ENCODE measurements around the gene NPC1.

The NPC1 gene

DNA sequence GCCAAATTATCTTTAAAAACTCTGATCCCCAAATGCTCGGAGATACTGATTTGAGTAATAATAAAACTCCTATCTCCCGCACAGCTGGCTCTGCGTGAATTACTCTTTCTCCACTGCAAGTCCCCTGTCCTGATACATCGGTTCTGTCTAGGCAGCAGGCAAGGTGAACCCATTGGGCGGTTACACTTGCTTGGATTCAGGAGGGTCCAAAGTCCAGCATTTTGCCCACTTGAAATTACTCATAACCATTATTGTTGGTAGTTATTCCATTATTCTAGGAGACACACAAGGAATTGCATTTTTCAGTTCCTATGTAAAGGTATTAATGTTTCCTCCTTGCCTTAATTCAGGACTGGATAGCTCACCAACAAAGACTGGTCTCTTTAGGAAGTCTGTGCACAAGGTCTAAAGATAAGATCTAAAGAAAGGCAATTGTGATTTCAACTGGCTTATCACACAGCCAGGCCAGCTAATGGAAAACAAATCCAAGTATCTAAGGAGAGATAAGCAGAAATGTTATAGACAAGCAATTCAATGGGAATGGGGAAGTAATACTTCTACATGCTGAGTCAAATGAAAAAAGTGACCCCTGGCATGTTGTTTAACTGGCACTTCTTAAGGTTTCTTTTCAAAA, 23.2 kb upstream of the NPC1 start:
- Histone ChIP-seq H3K9me3 (ENCODE audit: control insufficient read depth, low read length) (no peaks in the 10 kb centered on the region), H3K27ac (ENCODE audit: insufficient read depth, low read length, poor library complexity, severe bottlenecking) (no peak overlapping the region), H3K27me3 (replicated peaks; ENCODE audit: control insufficient read depth, insufficient read depth, low read length, poor library complexity, severe bottlenecking) (no peaks in the 10 kb centered on the region), H3K4me3 (ENCODE audit: insufficient read depth, low read depth, low read length, poor library complexity, severe bottlenecking) (no peak overlapping the region), H3K36me3 (ENCODE audit: control insufficient read depth, insufficient read depth, low read length) (no peaks in the 10 kb centered on the region), H3K4me1 (ENCODE audit: control insufficient read depth, insufficient read depth, low read length, poor library complexity, severe bottlenecking) (no peaks in the 10 kb centered on the region)
- DNase-seq, result no peak

GRCh38 chr18:23608211-23608610, 21.9 kb upstream of the NPC1 start:
- Histone ChIP-seq H3K27me3 (replicated peaks; ENCODE audit: control insufficient read depth, insufficient read depth, low read length, poor library complexity, severe bottlenecking) (no peaks in the 10 kb centered on the region), H3K9me3 (ENCODE audit: control insufficient read depth, low read length) (no peaks in the 10 kb centered on the region), H3K4me1 (ENCODE audit: control insufficient read depth, insufficient read depth, low read length, poor library complexity, severe bottlenecking) (no peaks in the 10 kb centered on the region), H3K27ac (ENCODE audit: insufficient read depth, low read length, poor library complexity, severe bottlenecking) (no peak overlapping the region), H3K36me3 (ENCODE audit: control insufficient read depth, insufficient read depth, low read length) (no peaks in the 10 kb centered on the region), H3K4me3 (ENCODE audit: insufficient read depth, low read depth, low read length, poor library complexity, severe bottlenecking) (no peak overlapping the region)
- DNase-seq, result no peak

DNA sequence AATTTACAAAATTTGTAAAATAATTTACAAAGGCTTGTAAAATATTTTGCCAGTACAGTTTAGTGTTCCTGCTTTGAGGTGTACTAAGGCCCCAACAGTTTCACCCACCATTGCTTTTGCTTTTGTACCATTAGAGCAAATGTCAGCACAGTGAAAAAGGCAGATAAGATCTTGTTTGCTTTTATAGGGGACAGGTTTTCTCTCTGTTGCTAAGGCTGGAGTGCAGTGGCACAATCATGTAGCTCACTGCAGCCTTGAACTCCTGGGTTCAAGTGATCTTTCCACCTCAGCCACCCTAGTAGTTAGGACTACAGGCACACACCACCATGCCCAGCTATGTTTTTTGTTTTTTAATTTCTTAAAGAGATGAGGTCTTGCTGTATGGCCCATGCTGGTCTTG, 19.6 kb upstream of the NPC1 start:
- Histone ChIP-seq H3K36me3 (ENCODE audit: control insufficient read depth, insufficient read depth, low read length) (no peaks in the 10 kb centered on the region), H3K4me1 (ENCODE audit: control insufficient read depth, insufficient read depth, low read length, poor library complexity, severe bottlenecking) (no peaks in the 10 kb centered on the region), H3K27ac (ENCODE audit: insufficient read depth, low read length, poor library complexity, severe bottlenecking) (no peak overlapping the region), H3K9me3 (ENCODE audit: control insufficient read depth, low read length) (no peaks in the 10 kb centered on the region), H3K4me3 (ENCODE audit: insufficient read depth, low read depth, low read length, poor library complexity, severe bottlenecking) (no peak overlapping the region), H3K27me3 (replicated peaks; ENCODE audit: control insufficient read depth, insufficient read depth, low read length, poor library complexity, severe bottlenecking) (no peaks in the 10 kb centered on the region)
- no peak for DNase-seq

DNA sequence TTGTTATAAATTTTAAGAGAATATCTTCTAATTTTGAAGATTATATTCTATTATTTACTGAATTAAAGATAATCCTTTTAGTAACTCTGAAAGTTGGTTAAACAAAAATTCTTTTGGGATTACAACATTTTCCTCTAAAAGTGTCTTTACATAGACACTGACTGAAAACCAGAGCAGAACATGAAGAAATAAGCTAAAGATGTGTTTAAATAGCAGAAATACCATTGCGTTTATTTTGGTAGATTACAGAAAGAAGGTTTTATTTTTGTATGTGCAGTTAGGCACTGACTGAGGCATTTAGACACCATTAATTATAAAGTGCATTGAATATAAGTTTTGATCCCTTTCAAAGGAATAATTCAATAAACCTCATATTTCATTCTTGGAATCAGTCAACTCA, 13.5 kb upstream of the NPC1 start:
- Histone ChIP-seq H3K9me3 (ENCODE audit: control insufficient read depth, low read length) (no peaks in the 10 kb centered on the region), H3K27me3 (replicated peaks; ENCODE audit: control insufficient read depth, insufficient read depth, low read length, poor library complexity, severe bottlenecking) (no peaks in the 10 kb centered on the region)
- no peak for DNase-seq

GRCh38 chr18:23596183-23596582, 9.9 kb upstream of the NPC1 start:
- no peaks in the 10 kb centered on the region for H3K27me3 ChIP-seq (replicated peaks; ENCODE audit: control insufficient read depth, insufficient read depth, low read length, poor library complexity, severe bottlenecking)
- no peak overlapping the region for H3K4me3 ChIP-seq (ENCODE audit: insufficient read depth, low read depth, low read length, poor library complexity, severe bottlenecking)
- no peak overlapping the region for H3K27ac ChIP-seq (ENCODE audit: insufficient read depth, low read length, poor library complexity, severe bottlenecking)
- DNase-seq, result no peak
- H3K36me3 ChIP-seq (ENCODE audit: control insufficient read depth, insufficient read depth, low read length), result no peaks in the 10 kb centered on the region
- H3K9me3 ChIP-seq (ENCODE audit: control insufficient read depth, low read length), result no peaks in the 10 kb centered on the region
- no peaks in the 10 kb centered on the region for H3K4me1 ChIP-seq (ENCODE audit: control insufficient read depth, insufficient read depth, low read length, poor library complexity, severe bottlenecking)

More for the DNA sequence above, 13.5 kb upstream of the NPC1 start:
- H3K36me3 ChIP-seq (ENCODE audit: control insufficient read depth, insufficient read depth, low read length), result no peaks in the 10 kb centered on the region
- no peak overlapping the region for H3K27ac ChIP-seq (ENCODE audit: insufficient read depth, low read length, poor library complexity, severe bottlenecking)
- no peak overlapping the region for H3K4me3 ChIP-seq (ENCODE audit: insufficient read depth, low read depth, low read length, poor library complexity, severe bottlenecking)
- no peaks in the 10 kb centered on the region for H3K4me1 ChIP-seq (ENCODE audit: control insufficient read depth, insufficient read depth, low read length, poor library complexity, severe bottlenecking)

DNA sequence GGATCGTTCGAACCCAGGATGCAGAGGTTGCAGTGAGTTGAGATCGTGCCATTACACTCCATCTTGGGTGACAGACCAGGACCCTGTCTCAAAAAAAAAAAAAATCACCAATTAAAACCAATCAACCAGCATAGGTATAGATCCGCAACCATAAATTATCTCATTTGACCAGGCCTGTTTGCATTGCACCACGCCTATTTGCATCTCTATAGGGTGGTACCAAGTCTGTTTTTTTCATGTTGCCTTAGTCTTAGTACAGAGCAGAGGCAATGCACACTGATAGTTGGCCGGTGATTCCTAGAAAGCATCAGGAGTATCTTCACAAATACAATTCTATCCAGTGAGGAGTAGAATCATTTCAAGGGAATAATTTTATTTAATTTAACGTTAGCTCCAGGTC, 9.3 kb upstream of the NPC1 start:
- H3K4me3 ChIP-seq (ENCODE audit: insufficient read depth, low read depth, low read length, poor library complexity, severe bottlenecking), result no peak overlapping the region
- no peaks in the 10 kb centered on the region for H3K36me3 ChIP-seq (ENCODE audit: control insufficient read depth, insufficient read depth, low read length)

GRCh38 chr18:23593720-23594119, 7.4 kb upstream of the NPC1 start:
- Histone ChIP-seq H3K4me3 (ENCODE audit: insufficient read depth, low read depth, low read length, poor library complexity, severe bottlenecking) (no peak overlapping the region), H3K27me3 (replicated peaks; ENCODE audit: control insufficient read depth, insufficient read depth, low read length, poor library complexity, severe bottlenecking) (no peaks in the 10 kb centered on the region), H3K4me1 (ENCODE audit: control insufficient read depth, insufficient read depth, low read length, poor library complexity, severe bottlenecking) (no peaks in the 10 kb centered on the region), H3K27ac (ENCODE audit: insufficient read depth, low read length, poor library complexity, severe bottlenecking) (no peak overlapping the region), H3K9me3 (ENCODE audit: control insufficient read depth, low read length) (no peaks in the 10 kb centered on the region), H3K36me3 (ENCODE audit: control insufficient read depth, insufficient read depth, low read length) (no peaks in the 10 kb centered on the region)
- DNase-seq, result no peak

More for the DNA sequence above, 9.3 kb upstream of the NPC1 start:
- H3K9me3 ChIP-seq (ENCODE audit: control insufficient read depth, low read length), result no peaks in the 10 kb centered on the region
- H3K4me1 ChIP-seq (ENCODE audit: control insufficient read depth, insufficient read depth, low read length, poor library complexity, severe bottlenecking), result no peaks in the 10 kb centered on the region
- H3K27me3 ChIP-seq (replicated peaks; ENCODE audit: control insufficient read depth, insufficient read depth, low read length, poor library complexity, severe bottlenecking), result no peaks in the 10 kb centered on the region
- DNase-seq, result no peak
- H3K27ac ChIP-seq (ENCODE audit: insufficient read depth, low read length, poor library complexity, severe bottlenecking), result no peak overlapping the region

- no peak overlapping the region for H3K4me3 ChIP-seq (ENCODE audit: insufficient read depth, low read depth, low read length, poor library complexity, severe bottlenecking)
- H3K4me1 ChIP-seq (ENCODE audit: control insufficient read depth, insufficient read depth, low read length, poor library complexity, severe bottlenecking), result no peaks in the 10 kb centered on the region
- DNase-seq, result no peak
- no peaks in the 10 kb centered on the region for H3K36me3 ChIP-seq (ENCODE audit: control insufficient read depth, insufficient read depth, low read length)
- H3K9me3 ChIP-seq (ENCODE audit: control insufficient read depth, low read length), result no peaks in the 10 kb centered on the region
- H3K27me3 ChIP-seq (replicated peaks; ENCODE audit: control insufficient read depth, insufficient read depth, low read length, poor library complexity, severe bottlenecking), result no peaks in the 10 kb centered on the region
- H3K27ac ChIP-seq (ENCODE audit: insufficient read depth, low read length, poor library complexity, severe bottlenecking), result no peak overlapping the region
Observed at GRCh38 chr18:23592911-23593310, 6.6 kb upstream of the NPC1 start.

DNA sequence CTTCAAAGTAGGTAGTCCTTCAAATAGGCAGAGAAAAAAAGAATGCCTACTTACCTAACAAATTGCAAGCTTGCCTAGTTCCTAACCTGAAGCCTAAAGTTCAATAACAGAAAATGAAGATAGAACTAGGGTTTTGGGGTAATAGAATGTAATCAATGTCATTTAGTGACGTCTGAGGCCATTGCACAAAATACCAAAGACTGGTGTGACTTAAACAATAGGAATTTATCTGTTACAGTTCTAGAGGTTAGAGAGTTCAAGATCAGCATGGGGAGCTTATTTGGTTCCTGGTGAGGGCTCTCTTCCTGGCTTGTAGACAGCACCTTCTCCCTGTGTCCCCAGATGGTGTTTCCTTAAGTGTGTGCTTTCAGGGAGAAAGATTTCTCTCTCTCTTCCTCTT, 4.7 kb upstream of the NPC1 start:
- Histone ChIP-seq H3K4me1 (ENCODE audit: control insufficient read depth, insufficient read depth, low read length, poor library complexity, severe bottlenecking) (peaks cover 6% of the 10 kb centered on the region), H3K4me3 (ENCODE audit: insufficient read depth, low read depth, low read length, poor library complexity, severe bottlenecking) (no peak overlapping the region), H3K36me3 (ENCODE audit: control insufficient read depth, insufficient read depth, low read length) (no peaks in the 10 kb centered on the region), H3K9me3 (ENCODE audit: control insufficient read depth, low read length) (no peaks in the 10 kb centered on the region), H3K27me3 (replicated peaks; ENCODE audit: control insufficient read depth, insufficient read depth, low read length, poor library complexity, severe bottlenecking) (no peaks in the 10 kb centered on the region), H3K27ac (ENCODE audit: insufficient read depth, low read length, poor library complexity, severe bottlenecking) (no peak overlapping the region)
- DNase-seq, result no peak

DNA sequence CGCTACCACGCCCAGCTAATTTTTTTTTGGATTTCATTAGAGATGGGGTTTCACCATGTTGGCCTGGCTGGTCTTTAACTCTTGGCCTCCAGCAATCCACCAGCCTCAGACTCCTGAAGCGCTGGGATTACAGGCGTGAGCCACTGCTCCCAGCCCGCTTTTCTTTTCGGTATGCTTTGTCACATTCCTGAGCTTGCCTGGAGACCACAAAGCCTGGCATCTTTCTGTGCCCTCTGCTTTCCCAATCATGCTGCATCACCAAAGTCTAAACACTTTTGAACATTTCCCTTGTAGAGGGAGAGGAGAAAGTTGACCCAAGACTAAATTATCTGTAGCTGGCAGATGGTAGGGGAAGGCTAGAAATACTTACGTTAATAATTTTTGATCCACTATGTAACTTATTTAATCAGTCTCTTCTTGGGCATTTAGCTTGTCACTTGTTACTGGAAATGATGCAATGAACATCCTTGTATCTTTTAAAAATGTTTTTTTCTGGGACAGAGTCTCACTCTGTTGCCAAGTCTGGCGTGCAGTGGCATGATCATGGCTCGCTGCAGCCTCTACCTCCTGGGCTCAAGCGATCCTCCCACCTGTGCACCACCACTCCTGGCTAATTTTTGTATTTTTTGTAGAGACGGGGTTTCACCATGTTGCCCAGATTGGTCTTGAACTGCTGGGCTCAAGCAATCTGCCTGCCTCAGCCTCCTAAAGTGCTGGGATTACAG, 2.7 kb upstream of the NPC1 start:
- H3K36me3 ChIP-seq (ENCODE audit: control insufficient read depth, insufficient read depth, low read length), result no peaks in the 10 kb centered on the region
- no peaks in the 10 kb centered on the region for H3K27me3 ChIP-seq (replicated peaks; ENCODE audit: control insufficient read depth, insufficient read depth, low read length, poor library complexity, severe bottlenecking)
- no peak overlapping the region for H3K27ac ChIP-seq (ENCODE audit: insufficient read depth, low read length, poor library complexity, severe bottlenecking)
- H3K9me3 ChIP-seq (ENCODE audit: control insufficient read depth, low read length), result no peaks in the 10 kb centered on the region
- no peak for DNase-seq
- H3K4me3 ChIP-seq (ENCODE audit: insufficient read depth, low read depth, low read length, poor library complexity, severe bottlenecking), result no peak overlapping the region
- H3K4me1 ChIP-seq (ENCODE audit: control insufficient read depth, insufficient read depth, low read length, poor library complexity, severe bottlenecking), result peaks cover 17% of the 10 kb centered on the region
